K562 (cell line): ENCODE data around the gene RTL10. TPM values are rescaled to one million over a fixed set of nuclear protein-coding genes. Genes with fewer than 3 reads are reported as not detected.

Experiments used
- ATAC-seq: fragments of 200-7000 bp; cut with Tn5 transposase; 3 replicates; pipeline ENCODE4 v1.9.1; 2020; ENCODE audit warnings: moderate library complexity
- BruUV-seq: library from RNA; stranded (reverse); fragments of 400-500 nt; replicated peaks from 2 replicates; lab custom pipeline; 2021; lab: Mats Ljungman, UMichigan
- CTCF ChIA-PET: fragments of 300-600 bp; formaldehyde crosslinking; extraction: SDS; loops from one replicate; lab custom pipeline; 2021; ENCODE audit warnings: low intra/inter-chr PET ratio; lab: Yijun Ruan, JAX
- POLR2A ChIA-PET: fragments of 300-600, 350-650 bp; sonication (Branson Sonifier 250); formaldehyde crosslinking; extraction: SDS; loops from one replicate; lab custom pipeline; 2021; ENCODE audit warnings: antibody characterized with exemption, inconsistent platforms; lab: Yijun Ruan, JAX
- DNase-seq, 4 experiments: peaks; one replicate each; pipeline versions ENCODE4 v3.0.0 to v3.0.0-alpha.2; 2011 to 2018; ENCODE audit warnings: low spot score in 3 of 4, mixed read lengths in 3 of 4; ENCODE audit errors: extremely low read depth in 1 of 4
- FAIRE-seq: peaks from 2 replicates; lab custom pipeline; 2011; peaks lifted over from hg19 to GRCh38; lab: Jason Lieb, UNC
- H2AFZ ChIP-seq: 2 replicates; pipeline ENCODE4 v1.6.0; 2011; ENCODE audit warnings: low read depth, low read length, control low read depth, inconsistent platforms
- H3K27ac ChIP-seq: fragments of 200-600 bp; 3 replicates; pipeline ENCODE4 v1.8.0; 2011; ENCODE audit warnings: low read depth, mild to moderate bottlenecking, control low read depth, inconsistent platforms, low read length, moderate library complexity, mixed read lengths; ENCODE audit errors: extremely low read depth
- H3K27me3 ChIP-seq, 2 experiments: fragments of 300-600 bp in 1 of 2; 2 replicates in 1 of 2; 3 replicates in 1 of 2; pipeline versions ENCODE4 v1.6.0 to v1.8.0; 2011; ENCODE audit warnings: inconsistent platforms in 2 of 2, low read length in 2 of 2, mild to moderate bottlenecking in 1 of 2, mixed read lengths in 1 of 2, moderate library complexity in 1 of 2; ENCODE audit not compliant: control insufficient read depth in 2 of 2, insufficient read depth in 2 of 2
- H3K36me3 ChIP-seq: fragments of 300-600 bp; 3 replicates; pipeline ENCODE4 v1.8.0; 2011; ENCODE audit warnings: mild to moderate bottlenecking, low read length, inconsistent platforms; ENCODE audit not compliant: control insufficient read depth, insufficient read depth
- H3K4me1 ChIP-seq, 2 experiments: fragments of 200-600 bp in 1 of 2; replicated peaks in 1 of 2; 2 replicates in 1 of 2; 3 replicates in 1 of 2; pipeline versions ENCODE4 v1.5.1 to v1.8.0; 2011; ENCODE audit warnings: inconsistent platforms in 2 of 2, low read length in 2 of 2, mild to moderate bottlenecking in 1 of 2, mixed read lengths in 1 of 2, moderate library complexity in 1 of 2; ENCODE audit not compliant: control insufficient read depth in 2 of 2, insufficient read depth in 2 of 2
- H3K4me2 ChIP-seq: 2 replicates; pipeline ENCODE4 v1.6.1; 2011; ENCODE audit warnings: low read length, control low read depth, inconsistent platforms, mixed read lengths; ENCODE audit not compliant: insufficient read depth
- H3K4me3 ChIP-seq: fragments of 200-600 bp; sonication (generic), shearing (Covaris generic); 2 replicates; pipeline ENCODE4 v1.5.1; 2016; ENCODE audit warnings: control low read depth, inconsistent platforms
- H3K79me2 ChIP-seq: fragments of 200-600 bp; 3 replicates; pipeline ENCODE4 v1.8.0; 2011; ENCODE audit warnings: low read length, inconsistent platforms; ENCODE audit not compliant: control insufficient read depth, insufficient read depth
- H3K9ac ChIP-seq, 2 experiments: 2 replicates each; pipeline versions ENCODE4 v1.6.0 to v1.6.1; 2011; ENCODE audit warnings: low read depth in 2 of 2, low read length in 2 of 2, control low read depth in 1 of 2, inconsistent platforms in 1 of 2, mild to moderate bottlenecking in 1 of 2, mixed read lengths in 1 of 2; ENCODE audit not compliant: insufficient read depth in 1 of 2
- H3K9me1 ChIP-seq: one replicate; pipeline ENCODE4 v1.6.0; 2011; ENCODE audit warnings: inconsistent platforms, mild to moderate bottlenecking, low read length, moderate library complexity; ENCODE audit not compliant: control insufficient read depth, insufficient read depth
- H3K9me3 ChIP-seq: replicated peaks from 2 replicates; pipeline ENCODE4 v1.5.1; 2011; ENCODE audit warnings: low read depth, low read length, inconsistent platforms; ENCODE audit not compliant: control insufficient read depth, insufficient read depth
- H4K20me1 ChIP-seq: replicated peaks from 2 replicates; pipeline ENCODE4 v1.6.1; 2011; ENCODE audit warnings: low read length, inconsistent platforms, mixed read lengths; ENCODE audit not compliant: control insufficient read depth, insufficient read depth
- ETS2 ChIP-seq: IDR thresholded peaks from 2 replicates; pipeline ENCODE4 v1.6.1; 2016; ENCODE audit warnings: borderline replicate concordance, missing genetic modification characterization, mild to moderate bottlenecking, moderate library complexity, missing compliant biosample characterization; ENCODE audit not compliant: poor library complexity, severe bottlenecking
- FOXA3 ChIP-seq, 2 experiments: fragments of 450-650 bp in 1 of 2; sonication (generic) in 1 of 2; formaldehyde crosslinking; IDR thresholded peaks in 1 of 2; conservative IDR thresholded peaks in 1 of 2; 2 replicates each; pipeline versions ENCODE4 v1.4.0 to v1.8.0; 2020 to 2022; ENCODE audit warnings: mild to moderate bottlenecking in 2 of 2, missing genetic modification reagents in 1 of 2
- HDAC6 ChIP-seq: IDR thresholded peaks from 2 replicates; pipeline ENCODE4 v1.6.1; 2012; ENCODE audit warnings: low read depth, mild to moderate bottlenecking, control low read depth, inconsistent platforms, low read length, moderate library complexity
- HMG20A ChIP-seq: fragments of 450-650 bp; formaldehyde crosslinking; conservative IDR thresholded peaks from 2 replicates; pipeline ENCODE4 v1.4.0; 2020; ENCODE audit warnings: mild to moderate bottlenecking, mixed read lengths
- HMGN3 ChIP-seq: IDR thresholded peaks from 2 replicates; pipeline ENCODE4 v1.6.1; 2011; ENCODE audit warnings: borderline replicate concordance, low read depth, mild to moderate bottlenecking, mixed read lengths, low read length; ENCODE audit not compliant: insufficient read length; ENCODE audit errors: extremely low read depth
- JUND ChIP-seq, 2 experiments: IDR thresholded peaks; 2 replicates in 1 of 2; 3 replicates in 1 of 2; pipeline ENCODE4 v1.6.1; 2011; ENCODE audit warnings: borderline replicate concordance in 2 of 2, low read depth in 2 of 2, low read length in 2 of 2, improper control_type of control experiment in 1 of 2, missing biosample characterization in 1 of 2, missing genetic modification characterization in 1 of 2, missing genetic modification reagents in 1 of 2
- KLF16 ChIP-seq: IDR thresholded peaks from 2 replicates; pipeline ENCODE4 v1.6.1; 2016; ENCODE audit warnings: antibody characterized with exemption
- NFIC ChIP-seq: fragments of 450-650 bp; IDR thresholded peaks from 2 replicates; pipeline ENCODE4 v1.6.1; 2017; ENCODE audit warnings: mild to moderate bottlenecking, inconsistent platforms
- PCBP1 ChIP-seq: fragments of 200-400 bp; formaldehyde crosslinking; IDR thresholded peaks from 2 replicates; pipeline ENCODE4 v1.6.1; 2018; ENCODE audit warnings: mild to moderate bottlenecking, low read depth, low read length; ENCODE audit not compliant: poor library complexity, severe bottlenecking
- PKNOX1 ChIP-seq: fragments of 450-650 bp; IDR thresholded peaks from 2 replicates; pipeline ENCODE4 v1.6.1; 2016
- POLR2G ChIP-seq: fragments of 200-400 bp; formaldehyde crosslinking; IDR thresholded peaks from 2 replicates; pipeline ENCODE4 v1.6.1; 2017; ENCODE audit warnings: low read depth, mild to moderate bottlenecking, antibody characterized with exemption, low read length, moderate library complexity
- PYGO2 ChIP-seq: fragments of 450-650 bp; IDR thresholded peaks from 2 replicates; pipeline ENCODE4 v1.6.1; 2016; ENCODE audit warnings: mild to moderate bottlenecking, missing genetic modification characterization, moderate library complexity, missing compliant biosample characterization
- RBM14 ChIP-seq: fragments of 200-400 bp; formaldehyde crosslinking; IDR thresholded peaks from 2 replicates; pipeline ENCODE4 v1.6.1; 2018; ENCODE audit warnings: low read depth, mild to moderate bottlenecking, low read length, moderate library complexity, borderline replicate concordance; ENCODE audit not compliant: insufficient read depth
- SREBF2 ChIP-seq: sonication (generic); formaldehyde crosslinking; IDR thresholded peaks from 2 replicates; pipeline ENCODE4 v1.4.0; 2020; ENCODE audit warnings: mild to moderate bottlenecking, missing genetic modification reagents
- WHSC1 ChIP-seq: IDR thresholded peaks from one replicate; pipeline ENCODE4 v1.6.1; 2012; ENCODE audit warnings: low read length, control low read depth, inconsistent platforms
- ZBTB17 ChIP-seq: fragments of 450-650 bp; formaldehyde crosslinking; IDR thresholded peaks from 2 replicates; pipeline ENCODE4 v1.4.0; 2020; ENCODE audit warnings: mild to moderate bottlenecking
- ZBTB7A ChIP-seq: IDR thresholded peaks from 2 replicates; pipeline ENCODE4 v1.6.1; 2011; ENCODE audit warnings: low read depth, mild to moderate bottlenecking, low read length, moderate library complexity, borderline replicate concordance; ENCODE audit not compliant: control insufficient read depth
- ZNF561 ChIP-seq: fragments of 450-650 bp; formaldehyde crosslinking; conservative IDR thresholded peaks from 2 replicates; pipeline ENCODE4 v1.4.0; 2020; ENCODE audit warnings: mild to moderate bottlenecking, moderate library complexity
- WGBS: fragments of 100-300 bp; shearing (Covaris generic); methylation state at CpG from one replicate; pipeline ENCODE4 v1.1.6; 2016; ENCODE audit warnings: low coverage, mixed read lengths; ENCODE audit not compliant: insufficient coverage; ENCODE audit errors: missing lambda C conversion rate; 5-methylcytosine and 5-hydroxymethylcytosine counted together
- in situ Hi-C: fragments of 300-500 bp; cut with MboI; formaldehyde crosslinking; loops from 4 replicates; pipeline ENCODE4 v1.15.0; 2018; ENCODE audit warnings: inconsistent platforms, mixed read lengths
- intact Hi-C: fragments of 100-400 bp; cut with micrococcal nuclease; formaldehyde crosslinking; loops from 2 replicates; pipeline ENCODE4 v1.14.2; 2022
- polyA plus RNA-seq, 8 experiments: library from polyadenylated mRNA; depleted of rRNA in 4 of 8; stranded (reverse) in 5 of 8; unstranded in 3 of 8; fragments of >200 nt; fragmentation: Nextera tagmentation in 2 of 8; fragmentation: Illumina TruSeq in 1 of 8; extraction: Ambion mirVana in 2 of 8; extraction: Trizol in 1 of 8; gene quantifications; 2 replicates each; pipeline versions ENCODE4 v1.2.1 to v1.2.3, GENCODE V29; 2011 to 2014; ENCODE audit warnings: inconsistent platforms in 1 of 8, missing spikeins in 1 of 8
- total RNA-seq, 7 experiments: library from RNA; depleted of rRNA in 6 of 7; stranded (reverse); fragments of >200 nt in 6 of 7; fragmentation: Illumina TruSeq in 2 of 7; extraction: Trizol in 2 of 7; gene quantifications; 2 replicates each; pipeline versions ENCODE4 v1.2.1 to v1.2.3, GENCODE V29; 2011 to 2021; ENCODE audit warnings: low replicate concordance in 1 of 7

The RTL10 gene
- total and polyA plus RNA-seq, 9 of the 15 experiments (the other 6 are each of a cell fraction or from before 2014, with no cell fraction given) = 19.8 to 75.5 (median 32.5) TPM

- no peak for TF ChIP-seq SREBF2
- no peak for TF ChIP-seq NFIC
Observed at GRCh38 chr22:19875061-19875530, 20.4 kb upstream of the RTL10 start (continued).

DNA sequence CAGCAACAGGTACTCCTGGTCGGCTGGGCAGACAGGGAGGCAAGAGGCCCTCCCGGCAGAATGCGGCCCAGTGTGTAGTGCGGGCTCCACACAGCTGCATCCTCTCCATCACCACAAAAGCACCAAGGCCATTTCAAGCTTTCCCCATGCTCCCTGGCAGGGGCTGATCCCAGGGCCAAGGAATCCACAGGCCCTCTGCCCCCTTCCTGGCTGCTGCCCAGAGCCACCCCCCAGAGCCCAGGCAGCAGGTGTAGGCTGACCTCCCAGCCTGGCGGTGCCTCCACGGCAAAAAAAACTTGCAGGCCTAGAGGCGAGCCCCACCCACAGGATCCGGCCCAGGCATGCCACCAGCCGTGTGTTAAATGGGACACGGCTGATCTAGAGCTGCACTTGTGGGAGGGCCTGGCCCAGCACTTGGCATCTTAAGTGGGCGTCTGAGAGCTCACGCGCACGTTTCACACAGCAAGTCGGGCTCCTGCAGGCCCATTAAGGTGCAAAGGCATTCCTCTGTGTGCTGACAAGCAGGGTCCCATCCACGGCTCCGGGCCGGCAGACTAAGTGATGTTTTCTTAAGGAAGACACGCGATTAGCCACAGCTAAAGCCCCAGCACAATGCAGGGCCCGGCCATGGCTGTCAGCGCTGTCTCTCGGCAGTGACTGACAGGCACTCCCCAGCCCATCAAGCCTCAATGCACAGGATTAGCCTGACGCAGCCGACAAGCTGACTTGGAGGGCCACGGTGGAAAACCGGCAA is 19.8 kb upstream of the RTL10 start:
- no peaks in the 10 kb centered on the region for H3K36me3 ChIP-seq
- BruUV-seq = no TSS peak
- in situ Hi-C loops = no loop called here
- H4K20me1 ChIP-seq = peaks cover 13% of the 10 kb centered on the region
- intact Hi-C loops = no loop called here
- H3K9me1 ChIP-seq = no peaks in the 10 kb centered on the region
- FAIRE-seq (peak; percentile 63), DNase-seq (no peak), ATAC-seq (peak; percentile 8)
- H3K27me3 ChIP-seq = peaks cover 0 to 20% of the 10 kb centered on the region in 2 experiments; a peak in 2 of 5 replicates
- H3K4me3 ChIP-seq = no peak overlapping the region
- H3K9ac ChIP-seq = peak overlapping the region in 1 of 2 experiments; percentile 81; a peak in 2 of 4 replicates
- no peak overlapping the region for H2AFZ ChIP-seq
- H3K4me2 ChIP-seq = no peak overlapping the region
- ChIA-PET POLR2A (interaction anchor here (0.9 to 4.4 kb wide), 10 partner anchors 8 to 763 kb away, joined by 3 to 26 read pairs (median 6); no protein-coding TSS in a partner anchor), CTCF (no interaction called here)
- WGBS = 44% methylated on average over 27 of the region's 27 CpGs
- no peaks in the 10 kb centered on the region for H3K9me3 ChIP-seq
- H3K79me2 ChIP-seq = no peaks in the 10 kb centered on the region
- H3K4me1 ChIP-seq = peaks cover 8 to 95% of the 10 kb centered on the region in 2 experiments; a peak in 4 of 5 replicates
- no peak overlapping the region for H3K27ac ChIP-seq
- TF ChIP-seq PCBP1 (peak; percentile 11), ZBTB17 (CRISPR knock-in tag) (no peak), ZBTB7A (peak; percentile 10; the same call in 1 of the 2 replicates), FOXA3 (CRISPR knock-in tag; conservative IDR thresholded peaks at IDR 0.05 in 1 of 2, IDR thresholded peaks at IDR 0.05 in 1 of 2) (no peak), HDAC6 (0 out of 2 replicates have a peak, but pooled peaks have one; percentile 62), WHSC1 (peak; percentile 28), KLF16 (no peak), HMGN3 (peak; percentile 4), POLR2G (peak; percentile 44; the same call in 1 of the 2 replicates), JUND (IDR thresholded peaks at IDR 0.05; ENCODE audit: borderline replicate concordance, low read depth, low read length) (no peak), JUND (tag; IDR thresholded peaks at IDR 0.05; ENCODE audit: borderline replicate concordance, low read depth, low read length) (no peak), RBM14 (0 out of 2 replicates have a peak, but pooled peaks have one; percentile 24), PKNOX1 (peak; percentile 90), ZNF561 (CRISPR knock-in tag) (0 out of 2 replicates have a peak, but pooled peaks have one; percentile 30), ETS2 (tag) (no peak), PYGO2 (tag) (no peak), HMG20A (CRISPR knock-in tag) (no peak)
